ENCODE measurements around the gene GAGE12G.
"Not testable (repeated sequence)": the region's sequence is repeated elsewhere in the genome, so short reads cannot be mapped to it uniquely, and the experiment has no call there.

DNA sequence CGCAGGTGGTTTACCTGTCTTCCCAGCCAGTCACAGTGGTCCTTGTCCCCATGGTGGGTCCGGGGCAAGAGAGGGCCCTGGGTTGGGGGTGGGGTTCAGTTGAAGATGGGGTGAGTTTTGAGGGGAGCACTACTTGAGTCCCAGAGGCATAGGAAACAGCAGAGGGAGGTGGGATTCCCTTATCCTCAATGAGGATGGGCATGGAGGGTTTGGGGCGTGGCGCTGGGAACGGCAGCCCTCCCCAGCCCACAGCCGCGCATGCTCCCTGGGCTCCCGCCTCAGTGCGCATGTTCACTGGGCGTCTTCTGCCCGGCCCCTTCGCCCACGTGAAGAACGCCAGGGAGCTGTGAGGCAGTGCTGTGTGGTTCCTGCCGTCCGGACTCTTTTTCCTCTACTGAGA lies 19.0 kb downstream of the GAGE12G start, which contains the start of gene GAGE2A:
- TF ChIP-seq, protein P1, sequence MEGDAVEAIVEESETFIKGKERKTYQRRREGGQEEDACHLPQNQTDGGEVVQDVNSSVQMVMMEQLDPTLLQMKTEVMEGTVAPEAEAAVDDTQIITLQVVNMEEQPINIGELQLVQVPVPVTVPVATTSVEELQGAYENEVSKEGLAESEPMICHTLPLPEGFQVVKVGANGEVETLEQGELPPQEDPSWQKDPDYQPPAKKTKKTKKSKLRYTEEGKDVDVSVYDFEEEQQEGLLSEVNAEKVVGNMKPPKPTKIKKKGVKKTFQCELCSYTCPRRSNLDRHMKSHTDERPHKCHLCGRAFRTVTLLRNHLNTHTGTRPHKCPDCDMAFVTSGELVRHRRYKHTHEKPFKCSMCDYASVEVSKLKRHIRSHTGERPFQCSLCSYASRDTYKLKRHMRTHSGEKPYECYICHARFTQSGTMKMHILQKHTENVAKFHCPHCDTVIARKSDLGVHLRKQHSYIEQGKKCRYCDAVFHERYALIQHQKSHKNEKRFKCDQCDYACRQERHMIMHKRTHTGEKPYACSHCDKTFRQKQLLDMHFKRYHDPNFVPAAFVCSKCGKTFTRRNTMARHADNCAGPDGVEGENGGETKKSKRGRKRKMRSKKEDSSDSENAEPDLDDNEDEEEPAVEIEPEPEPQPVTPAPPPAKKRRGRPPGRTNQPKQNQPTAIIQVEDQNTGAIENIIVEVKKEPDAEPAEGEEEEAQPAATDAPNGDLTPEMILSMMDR (IDR thresholded peaks at IDR 0.05) = not testable (repeated sequence)
- TF ChIP-seq POLR2A (IDR thresholded peaks at IDR 0.05) = not testable (repeated sequence)
